Dermis blood vessel endothelial cell (primary cell): ENCODE results near the gene SPECC1. TPM values are rescaled to one million over a fixed set of nuclear protein-coding genes. Genes with fewer than 3 reads are reported as not detected.
"Not testable (repeated sequence)": the region's sequence is repeated elsewhere in the genome, so short reads cannot be mapped to it uniquely, and the experiment has no call there.

Experiments
- DNase-seq: peaks from one replicate; pipeline ENCODE4 v3.0.0; 2010
- total RNA-seq: library from RNA; depleted of rRNA; stranded (reverse); fragments of >200 nt; gene quantifications from 2 replicates; pipeline ENCODE4 v1.2.3, GENCODE V29; 2014

SPECC1 gene
- total RNA-seq, result 1.7 and 3.1 TPM in 2 replicates

GRCh38 chr17:20009302-20010098 is at the start of gene SPECC1:
TSS of gene SPECC1 (plus strand) at chr17:20009359. CDS start at chr17:20096652, 87,293 bp downstream.
- DNase-seq, result peak; percentile 80

GRCh38 chr17:19962954-19963353 is 46.2 kb upstream of the SPECC1 start:
- not testable (repeated sequence) for DNase-seq

- no peak for DNase-seq
Measured at GRCh38 chr17:19973156-19973555, 36.0 kb upstream of the SPECC1 start.

- DNase-seq, result no peak
Measured at GRCh38 chr17:19975601-19976000, 33.6 kb upstream of the SPECC1 start.

- peak; percentile 86 for DNase-seq
Measured at GRCh38 chr17:19977293-19978208, 31.6 kb upstream of the SPECC1 start, which contains the start of gene AKAP10. TSS of gene AKAP10 (minus strand) at chr17:19977828. CDS start at chr17:19977679, 149 bp downstream.

- no peak for DNase-seq
Measured at GRCh38 chr17:19978209-19978802, 30.9 kb upstream of the SPECC1 start.

- DNase-seq, result no peak
Measured at GRCh38 chr17:19978805-19979211, 30.4 kb upstream of the SPECC1 start.

- DNase-seq, result peak; percentile 53
Measured at GRCh38 chr17:19979917-19980770, 29.0 kb upstream of the SPECC1 start.

GRCh38 chr17:19986941-19987861 is 22.0 kb upstream of the SPECC1 start:
- no peak for DNase-seq

- no peak for DNase-seq
Measured at GRCh38 chr17:19987897-19988296, 21.3 kb upstream of the SPECC1 start.

GRCh38 chr17:19991252-19991885 is 17.8 kb upstream of the SPECC1 start:
- DNase-seq, result no peak

- DNase-seq, result peak; percentile 90
Measured at GRCh38 chr17:19992803-19993713, 16.1 kb upstream of the SPECC1 start.

GRCh38 chr17:19996086-19996485 is 13.1 kb upstream of the SPECC1 start:
- no peak for DNase-seq

GRCh38 chr17:19996502-19996901 is 12.7 kb upstream of the SPECC1 start:
- DNase-seq, result peak; percentile 30

- DNase-seq, result peak; percentile 27
Measured at GRCh38 chr17:20008242-20009051, 712 bp upstream of the SPECC1 start.

GRCh38 chr17:20009052-20009301 is 182 bp upstream of the SPECC1 start:
- no peak for DNase-seq

GRCh38 chr17:20010099-20010863 is 1.1 kb downstream of the SPECC1 start:
- DNase-seq, result peak; percentile 72

GRCh38 chr17:20010936-20011335 is 1.8 kb downstream of the SPECC1 start:
- no peak for DNase-seq
